GM23338 (cell line): ENCODE data around the gene KIRREL3. TPM values are rescaled to one million over a fixed set of nuclear protein-coding genes. Genes with fewer than 3 reads are reported as not detected.
A peak's percentile ranks its signal among the peaks of the same experiment; 100 is the strongest.

Source experiments
- ATAC-seq: fragments of 200-7000 bp; cut with Tn5 transposase; 3 replicates; pipeline ENCODE4 v1.9.1; 2020
- DNase-seq: peaks from one replicate; pipeline ENCODE4 v3.0.0-alpha.2; 2015; ENCODE audit warnings: low spot score
- H2AFZ ChIP-seq: fragments of 200-600 bp; sonication (generic); 2 replicates; pipeline ENCODE4 v1.8.0; 2016; ENCODE audit warnings: antibody characterized with exemption, mild to moderate bottlenecking, moderate library complexity
- H3F3A ChIP-seq: fragments of 200-600 bp; sonication (generic); replicated peaks from 2 replicates; pipeline ENCODE4 v1.8.0; 2017; ENCODE audit warnings: antibody characterized with exemption, mixed run types, low read depth
- H3K27ac ChIP-seq: fragments of 200-600 bp; sonication (generic); 2 replicates; pipeline ENCODE4 v1.6.1; 2016; ENCODE audit warnings: low read depth
- H3K27me3 ChIP-seq: fragments of 200-600 bp; sonication (generic); 2 replicates; pipeline ENCODE4 v1.8.0; 2016; ENCODE audit warnings: mild to moderate bottlenecking, mixed run types, moderate library complexity; ENCODE audit not compliant: insufficient read depth
- H3K36me3 ChIP-seq: fragments of 200-600 bp; sonication (generic); 2 replicates; pipeline ENCODE4 v1.8.0; 2016; ENCODE audit warnings: mild to moderate bottlenecking; ENCODE audit not compliant: insufficient read depth
- H3K4me1 ChIP-seq: fragments of 200-600 bp; sonication (generic); 2 replicates; pipeline ENCODE4 v1.8.0; 2016; ENCODE audit warnings: mild to moderate bottlenecking, moderate library complexity; ENCODE audit not compliant: insufficient read depth
- H3K4me2 ChIP-seq: fragments of 200-600 bp; sonication (generic); 2 replicates; pipeline ENCODE4 v1.7.1; 2017; ENCODE audit warnings: mixed run types
- H3K4me3 ChIP-seq: fragments of 200-600 bp; sonication (generic); 2 replicates; pipeline ENCODE4 v1.6.1; 2016; ENCODE audit warnings: mixed run types
- H3K79me2 ChIP-seq: fragments of 200-600 bp; sonication (generic); replicated peaks from 2 replicates; pipeline ENCODE4 v1.8.0; 2017; ENCODE audit warnings: mild to moderate bottlenecking; ENCODE audit not compliant: insufficient read depth
- H3K9me2 ChIP-seq: fragments of 200-600 bp; sonication (generic); 2 replicates; pipeline ENCODE4 v1.8.0; 2017; ENCODE audit not compliant: insufficient read depth
- H4K20me1 ChIP-seq: fragments of 200-600 bp; sonication (generic); replicated peaks from 2 replicates; pipeline ENCODE4 v1.8.0; 2017; ENCODE audit warnings: mild to moderate bottlenecking; ENCODE audit not compliant: insufficient read depth
- H3K27ac Mint-ChIP-seq: 2 replicates; pipeline ENCODE4 v1.8.0; 2020; ENCODE audit warnings: inconsistent platforms, mild to moderate bottlenecking, moderate library complexity, mixed read lengths
- H3K27me3 Mint-ChIP-seq: 3 replicates; pipeline ENCODE4 v1.8.0; 2022; ENCODE audit warnings: low read depth, mild to moderate bottlenecking, moderate library complexity, mixed read lengths, inconsistent platforms; ENCODE audit not compliant: insufficient read depth, poor library complexity
- H3K36me3 Mint-ChIP-seq: 3 replicates; pipeline ENCODE4 v1.8.0; 2021; ENCODE audit warnings: low read depth, mild to moderate bottlenecking, inconsistent platforms, moderate library complexity, mixed read lengths
- H3K4me1 Mint-ChIP-seq: 3 replicates; pipeline ENCODE4 v1.8.0; 2020; ENCODE audit warnings: mild to moderate bottlenecking, inconsistent platforms, mixed read lengths
- H3K4me3 Mint-ChIP-seq: 3 replicates; pipeline ENCODE4 v1.8.0; 2021; ENCODE audit warnings: moderate library complexity, mild to moderate bottlenecking, inconsistent platforms, mixed read lengths
- H3K9me3 Mint-ChIP-seq: 3 replicates; pipeline ENCODE4 v1.8.0; 2020; ENCODE audit warnings: moderate library complexity, mild to moderate bottlenecking, inconsistent platforms, mixed read lengths
- CREB1 ChIP-seq: fragments of 250-450 bp; sonication (Bioruptor Pico); IDR thresholded peaks from 2 replicates; pipeline ENCODE4 v1.5.0; 2020; ENCODE audit warnings: low read depth, mild to moderate bottlenecking, moderate library complexity
- EZH2 ChIP-seq: fragments of 200-600 bp; sonication (generic); IDR thresholded peaks from one replicate; pipeline ENCODE4 v1.8.0; 2017; ENCODE audit warnings: antibody characterized with exemption, mild to moderate bottlenecking, low read depth; ENCODE audit not compliant: unreplicated experiment
- JUNB ChIP-seq: IDR thresholded peaks from one replicate; pipeline ENCODE4 v1.6.1; 2016; ENCODE audit warnings: antibody characterized with exemption; ENCODE audit not compliant: unreplicated experiment
- NANOG ChIP-seq: IDR thresholded peaks from 2 replicates; pipeline ENCODE4 v1.6.1; 2016; ENCODE audit warnings: antibody characterized with exemption, borderline replicate concordance
- STAT1 ChIP-seq: IDR thresholded peaks from one replicate; pipeline ENCODE4 v1.6.1; 2016; ENCODE audit warnings: antibody characterized with exemption; ENCODE audit not compliant: unreplicated experiment
- ZNF114 ChIP-seq: fragments of 250-450 bp; sonication (Bioruptor Pico); IDR thresholded peaks from 2 replicates; pipeline ENCODE4 v1.5.0; 2020; ENCODE audit warnings: mild to moderate bottlenecking, moderate library complexity
- polyA plus RNA-seq: library from polyadenylated mRNA; unstranded; fragments of >200 nt; fragmentation: Nextera tagmentation; extraction: Ambion mirVana; gene quantifications from 2 replicates; pipeline ENCODE4 v1.2.1, GENCODE V29; 2016
- total RNA-seq: library from RNA; depleted of rRNA; stranded (reverse); fragments of >200 nt; shearing (Covaris generic); gene quantifications from 2 replicates; pipeline ENCODE4 v1.2.3, GENCODE V29; 2014
- TF ChIP-seq, protein P1 (sequence below), 2 experiments: fragments of 200-600 bp in 1 of 2; sonication (generic) in 1 of 2; conservative IDR thresholded peaks; 2 replicates each; pipeline versions ENCODE4 v1.5.1 to v1.6.1; 2016 to 2017; ENCODE audit warnings: antibody characterized with exemption in 2 of 2, low read depth in 2 of 2, mild to moderate bottlenecking in 2 of 2, moderate library complexity in 1 of 2
- TF ChIP-seq, protein P2 (sequence below): IDR thresholded peaks from 2 replicates; pipeline ENCODE4 v1.6.1; 2016; ENCODE audit warnings: antibody characterized with exemption
- TF ChIP-seq, protein P3 (sequence below): IDR thresholded peaks from one replicate; pipeline ENCODE4 v1.6.1; 2018; ENCODE audit warnings: antibody characterized with exemption; ENCODE audit not compliant: unreplicated experiment

The KIRREL3 gene
- total and polyA plus RNA-seq, 2 experiments from 2014 or later, result 0.13 to 1.5 TPM

DNA sequence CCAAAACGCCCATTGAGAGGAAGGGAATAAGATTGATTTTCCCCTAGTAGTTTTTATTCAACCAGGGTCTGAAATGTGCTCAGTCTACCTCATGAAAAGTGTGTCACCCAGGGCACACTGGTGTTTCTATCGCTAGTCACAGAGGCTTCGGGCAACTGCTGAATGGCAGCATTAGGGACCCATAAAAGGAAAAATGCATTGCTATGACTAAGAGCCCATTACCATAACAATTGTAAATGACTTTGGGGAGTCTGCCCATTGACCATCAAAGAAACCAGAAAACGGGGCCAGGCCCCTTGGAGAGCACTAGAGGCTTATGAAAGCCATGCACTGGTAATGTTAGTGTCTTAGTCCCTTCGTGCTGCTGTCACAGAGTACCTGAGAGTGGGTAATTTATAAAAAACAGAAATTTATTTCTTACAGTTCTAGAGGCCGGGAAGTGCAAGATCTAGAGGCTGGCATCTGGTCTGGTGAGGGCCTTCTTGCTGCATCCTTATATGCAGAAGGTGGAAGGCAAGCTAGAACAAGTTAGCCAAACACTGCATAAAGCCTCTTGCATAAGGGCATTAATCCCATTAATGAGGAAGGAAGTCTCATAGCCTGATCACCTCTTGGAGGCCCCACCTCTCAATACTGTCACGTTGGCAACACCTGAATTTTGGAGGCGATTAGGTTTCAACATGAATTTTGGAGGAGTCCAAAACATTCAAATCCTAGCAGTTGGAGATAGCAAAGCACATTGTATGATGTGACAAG lies 338.4 kb downstream of the KIRREL3 start:
- peaks cover 40% of the 10 kb centered on the region for H3K27me3 ChIP-seq
- peak; percentile 58 for ATAC-seq
- H3K4me3 Mint-ChIP-seq, result no peak overlapping the region

DNA sequence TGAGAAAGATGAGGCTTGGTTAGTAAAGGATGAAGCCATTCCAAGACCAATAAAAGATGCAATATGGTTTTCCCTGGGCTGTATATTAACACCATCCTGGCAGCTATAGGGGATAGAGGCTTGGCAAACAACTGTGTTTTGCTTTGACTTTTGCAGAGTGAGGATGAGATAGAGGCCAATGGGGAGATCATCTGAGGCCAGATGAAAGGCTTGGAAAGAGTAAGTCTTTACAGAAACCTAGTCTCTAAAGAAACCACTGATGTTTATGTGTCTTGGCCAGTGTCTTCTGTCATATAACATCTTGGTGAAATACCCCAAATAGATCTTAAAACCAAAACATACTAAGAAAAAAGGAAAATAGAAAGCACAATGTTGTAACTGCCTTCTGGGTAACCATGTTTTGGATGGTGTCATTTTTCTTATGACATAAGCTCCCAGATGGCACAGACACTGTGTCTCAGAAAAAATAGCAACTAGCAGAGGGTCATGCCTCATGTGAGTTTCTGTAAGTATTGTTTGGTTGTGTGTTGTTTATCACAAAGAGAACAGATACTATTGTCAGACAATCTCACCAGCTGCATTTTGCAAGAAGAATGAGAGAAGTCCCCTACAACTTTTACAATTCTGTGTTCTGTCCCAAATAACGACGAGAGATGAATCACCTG lies 339.7 kb downstream of the KIRREL3 start:
- H3K36me3 ChIP-seq, result no peaks in the 10 kb centered on the region
- no peaks in the 10 kb centered on the region for H3F3A ChIP-seq
- Mint-ChIP-seq H3K36me3 (no peaks in the 10 kb centered on the region), H3K4me3 (no peak overlapping the region), H3K4me1 (peaks cover 36% of the 10 kb centered on the region), H3K27me3 (peaks cover 21% of the 10 kb centered on the region), H3K9me3 (no peaks in the 10 kb centered on the region), H3K27ac (no peak overlapping the region)
- 0 out of 2 replicates have a peak, but pooled peaks cover 4% of the 10 kb centered on the region for H3K9me2 ChIP-seq
- H3K4me1 ChIP-seq, result peaks cover 24% of the 10 kb centered on the region
- H4K20me1 ChIP-seq, result no peaks in the 10 kb centered on the region
- H3K27me3 ChIP-seq, result peaks cover 40% of the 10 kb centered on the region
- no peak overlapping the region for H3K27ac ChIP-seq
- DNase-seq, result no peak
- ATAC-seq, result no peak
- H3K4me2 ChIP-seq, result no peak overlapping the region
- H3K4me3 ChIP-seq, result no peak overlapping the region
- no peak overlapping the region for H2AFZ ChIP-seq
- no peaks in the 10 kb centered on the region for H3K79me2 ChIP-seq
- TF ChIP-seq, protein P1, sequence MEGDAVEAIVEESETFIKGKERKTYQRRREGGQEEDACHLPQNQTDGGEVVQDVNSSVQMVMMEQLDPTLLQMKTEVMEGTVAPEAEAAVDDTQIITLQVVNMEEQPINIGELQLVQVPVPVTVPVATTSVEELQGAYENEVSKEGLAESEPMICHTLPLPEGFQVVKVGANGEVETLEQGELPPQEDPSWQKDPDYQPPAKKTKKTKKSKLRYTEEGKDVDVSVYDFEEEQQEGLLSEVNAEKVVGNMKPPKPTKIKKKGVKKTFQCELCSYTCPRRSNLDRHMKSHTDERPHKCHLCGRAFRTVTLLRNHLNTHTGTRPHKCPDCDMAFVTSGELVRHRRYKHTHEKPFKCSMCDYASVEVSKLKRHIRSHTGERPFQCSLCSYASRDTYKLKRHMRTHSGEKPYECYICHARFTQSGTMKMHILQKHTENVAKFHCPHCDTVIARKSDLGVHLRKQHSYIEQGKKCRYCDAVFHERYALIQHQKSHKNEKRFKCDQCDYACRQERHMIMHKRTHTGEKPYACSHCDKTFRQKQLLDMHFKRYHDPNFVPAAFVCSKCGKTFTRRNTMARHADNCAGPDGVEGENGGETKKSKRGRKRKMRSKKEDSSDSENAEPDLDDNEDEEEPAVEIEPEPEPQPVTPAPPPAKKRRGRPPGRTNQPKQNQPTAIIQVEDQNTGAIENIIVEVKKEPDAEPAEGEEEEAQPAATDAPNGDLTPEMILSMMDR (conservative IDR thresholded peaks at IDR 0.05; ENCODE audit: low read depth in 2 of 2), result no peak
- TF ChIP-seq CREB1 (CRISPR knock-in tag) (no peak), ZNF114 (CRISPR knock-in tag) (no peak), STAT1 (no peak), EZH2 (no peak), JUNB (no peak)
- TF ChIP-seq, protein P2, sequence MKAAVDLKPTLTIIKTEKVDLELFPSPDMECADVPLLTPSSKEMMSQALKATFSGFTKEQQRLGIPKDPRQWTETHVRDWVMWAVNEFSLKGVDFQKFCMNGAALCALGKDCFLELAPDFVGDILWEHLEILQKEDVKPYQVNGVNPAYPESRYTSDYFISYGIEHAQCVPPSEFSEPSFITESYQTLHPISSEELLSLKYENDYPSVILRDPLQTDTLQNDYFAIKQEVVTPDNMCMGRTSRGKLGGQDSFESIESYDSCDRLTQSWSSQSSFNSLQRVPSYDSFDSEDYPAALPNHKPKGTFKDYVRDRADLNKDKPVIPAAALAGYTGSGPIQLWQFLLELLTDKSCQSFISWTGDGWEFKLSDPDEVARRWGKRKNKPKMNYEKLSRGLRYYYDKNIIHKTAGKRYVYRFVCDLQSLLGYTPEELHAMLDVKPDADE, result no peak
- TF ChIP-seq, protein P3, sequence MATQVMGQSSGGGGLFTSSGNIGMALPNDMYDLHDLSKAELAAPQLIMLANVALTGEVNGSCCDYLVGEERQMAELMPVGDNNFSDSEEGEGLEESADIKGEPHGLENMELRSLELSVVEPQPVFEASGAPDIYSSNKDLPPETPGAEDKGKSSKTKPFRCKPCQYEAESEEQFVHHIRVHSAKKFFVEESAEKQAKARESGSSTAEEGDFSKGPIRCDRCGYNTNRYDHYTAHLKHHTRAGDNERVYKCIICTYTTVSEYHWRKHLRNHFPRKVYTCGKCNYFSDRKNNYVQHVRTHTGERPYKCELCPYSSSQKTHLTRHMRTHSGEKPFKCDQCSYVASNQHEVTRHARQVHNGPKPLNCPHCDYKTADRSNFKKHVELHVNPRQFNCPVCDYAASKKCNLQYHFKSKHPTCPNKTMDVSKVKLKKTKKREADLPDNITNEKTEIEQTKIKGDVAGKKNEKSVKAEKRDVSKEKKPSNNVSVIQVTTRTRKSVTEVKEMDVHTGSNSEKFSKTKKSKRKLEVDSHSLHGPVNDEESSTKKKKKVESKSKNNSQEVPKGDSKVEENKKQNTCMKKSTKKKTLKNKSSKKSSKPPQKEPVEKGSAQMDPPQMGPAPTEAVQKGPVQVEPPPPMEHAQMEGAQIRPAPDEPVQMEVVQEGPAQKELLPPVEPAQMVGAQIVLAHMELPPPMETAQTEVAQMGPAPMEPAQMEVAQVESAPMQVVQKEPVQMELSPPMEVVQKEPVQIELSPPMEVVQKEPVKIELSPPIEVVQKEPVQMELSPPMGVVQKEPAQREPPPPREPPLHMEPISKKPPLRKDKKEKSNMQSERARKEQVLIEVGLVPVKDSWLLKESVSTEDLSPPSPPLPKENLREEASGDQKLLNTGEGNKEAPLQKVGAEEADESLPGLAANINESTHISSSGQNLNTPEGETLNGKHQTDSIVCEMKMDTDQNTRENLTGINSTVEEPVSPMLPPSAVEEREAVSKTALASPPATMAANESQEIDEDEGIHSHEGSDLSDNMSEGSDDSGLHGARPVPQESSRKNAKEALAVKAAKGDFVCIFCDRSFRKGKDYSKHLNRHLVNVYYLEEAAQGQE, result no peak

More for the DNA sequence above, 338.4 kb downstream of the KIRREL3 start:
- H3K9me3 Mint-ChIP-seq, result no peaks in the 10 kb centered on the region
- peaks cover 21% of the 10 kb centered on the region for H3K27me3 Mint-ChIP-seq
- 0 out of 2 replicates have a peak, but pooled peaks cover 4% of the 10 kb centered on the region for H3K9me2 ChIP-seq
- H3K27ac ChIP-seq, result no peak overlapping the region
- DNase-seq, result peak; percentile 41
- no peaks in the 10 kb centered on the region for H3K79me2 ChIP-seq
- no peaks in the 10 kb centered on the region for H3K36me3 ChIP-seq
- no peak overlapping the region for H3K27ac Mint-ChIP-seq
- TF ChIP-seq, protein P1 (conservative IDR thresholded peaks at IDR 0.05; ENCODE audit: low read depth in 2 of 2), result no peak
- TF ChIP-seq JUNB, result no peak
- 0 out of 2 replicates have a peak, but pooled peaks have one; percentile 11 for TF ChIP-seq NANOG
- no peak for TF ChIP-seq ZNF114 (CRISPR knock-in tag)
- H3K36me3 Mint-ChIP-seq, result no peaks in the 10 kb centered on the region
- peak overlapping the region; percentile 25; the same call in 1 of the 2 replicates for H3K4me2 ChIP-seq
- H3K4me1 Mint-ChIP-seq, result peaks cover 35% of the 10 kb centered on the region
- no peaks in the 10 kb centered on the region for H3F3A ChIP-seq
- H3K4me1 ChIP-seq, result peaks cover 24% of the 10 kb centered on the region
- no peaks in the 10 kb centered on the region for H4K20me1 ChIP-seq
- H3K4me3 ChIP-seq, result no peak overlapping the region
- no peak overlapping the region for H2AFZ ChIP-seq
